ENCODE data around the gene POFUT2. TPM values are rescaled to one million over a fixed set of nuclear protein-coding genes. Genes with fewer than 3 reads are reported as not detected.

POFUT2 gene
- total RNA-seq, 3 donors from 2014 or later = 26.4 to 38.0 (median 29.8) TPM

GRCh38 chr21:45280969-45281368 lies 6.7 kb downstream of the POFUT2 start:
- TF ChIP-seq CTCF (IDR thresholded peaks at IDR 0.05) = no peak
- peaks cover 7% of the 10 kb centered on the region for H3K36me3 ChIP-seq (ENCODE audit: low read depth)
- H3K9me3 ChIP-seq = no peaks in the 10 kb centered on the region
- ATAC-seq (no peak), DNase-seq (no peak)
- no peaks in the 10 kb centered on the region for H3K4me1 ChIP-seq (ENCODE audit: low read depth)
- intact Hi-C loops (cut with DNase I, micrococcal nuclease) = loop anchor here in 1 of 2 donors (10.0 kb wide), 1 partner anchor 136 kb away; no protein-coding TSS in a partner anchor
- no peak overlapping the region for H3K4me3 ChIP-seq

GRCh38 chr21:45280178-45280821 lies 7.4 kb downstream of the POFUT2 start:
- ATAC-seq (no peak), DNase-seq (no peak)
- intact Hi-C loops (cut with DNase I, micrococcal nuclease) = loop anchor here in 1 of 2 donors (10.0 kb wide), 1 partner anchor 135 kb away; no protein-coding TSS in a partner anchor
- Histone ChIP-seq H3K4me1 (ENCODE audit: low read depth) (no peaks in the 10 kb centered on the region), H3K4me3 (no peak overlapping the region), H3K9me3 (no peaks in the 10 kb centered on the region), H3K36me3 (ENCODE audit: low read depth) (peaks cover 7% of the 10 kb centered on the region)
- no peak for TF ChIP-seq CTCF (IDR thresholded peaks at IDR 0.05)

GRCh38 chr21:45279446-45280177 lies 8.1 kb downstream of the POFUT2 start:
- peaks cover 7% of the 10 kb centered on the region for H3K36me3 ChIP-seq (ENCODE audit: low read depth)
- DNase-seq = no peak
- ATAC-seq = no peak
- intact Hi-C loops (cut with DNase I, micrococcal nuclease) = loop anchor here in 1 of 2 donors (10.0 kb wide), 1 partner anchor 135 kb away; no protein-coding TSS in a partner anchor
- no peaks in the 10 kb centered on the region for H3K4me1 ChIP-seq (ENCODE audit: low read depth)
- H3K4me3 ChIP-seq = no peak overlapping the region
- no peak for TF ChIP-seq CTCF (IDR thresholded peaks at IDR 0.05)
- no peaks in the 10 kb centered on the region for H3K9me3 ChIP-seq

GRCh38 chr21:45278156-45278911 lies 9.4 kb downstream of the POFUT2 start:
- TF ChIP-seq CTCF (IDR thresholded peaks at IDR 0.05) = no peak
- no peaks in the 10 kb centered on the region for H3K9me3 ChIP-seq
- intact Hi-C loops (cut with DNase I, micrococcal nuclease) = no loop called here
- H3K4me3 ChIP-seq = no peak overlapping the region
- peaks cover 7% of the 10 kb centered on the region for H3K36me3 ChIP-seq (ENCODE audit: low read depth)
- H3K4me1 ChIP-seq (ENCODE audit: low read depth) = no peaks in the 10 kb centered on the region
- no peak for ATAC-seq
- DNase-seq = no peak

- intact Hi-C loops (cut with DNase I, micrococcal nuclease) = no loop called here
- Histone ChIP-seq H3K36me3 (ENCODE audit: low read depth) (peaks cover 7% of the 10 kb centered on the region), H3K4me1 (ENCODE audit: low read depth) (no peaks in the 10 kb centered on the region), H3K9me3 (no peaks in the 10 kb centered on the region), H3K4me3 (no peak overlapping the region)
- no peak for TF ChIP-seq CTCF (IDR thresholded peaks at IDR 0.05)
- DNase-seq (no peak), ATAC-seq (no peak)
These were observed 10.3 kb downstream of the POFUT2 start for GRCh38 chr21:45277101-45278045.
